Measurements from ENCODE around the gene NOM1.

The NOM1 gene

GRCh38 chr7:156986378-156986777, 36.9 kb downstream of the NOM1 start:
- TF ChIP-seq CTCF (IDR thresholded peaks at IDR 0.05; ENCODE audit: low read depth, low read length), result no peak
- no peak overlapping the region for H3K27ac ChIP-seq

GRCh38 chr7:156988343-156989185, 39.1 kb downstream of the NOM1 start:
- no peaks in the 10 kb centered on the region for H3K27me3 ChIP-seq (ENCODE audit: insufficient read depth, low read depth, severe bottlenecking)
- no peak overlapping the region for H3K27ac ChIP-seq
- DNase-seq, result no peak
- TF ChIP-seq CTCF (IDR thresholded peaks at IDR 0.05; ENCODE audit: low read depth, low read length), result no peak
- H3K9me3 ChIP-seq (ENCODE audit: severe bottlenecking), result no peaks in the 10 kb centered on the region
- H3K36me3 ChIP-seq, result no peaks in the 10 kb centered on the region
- no peak overlapping the region for H3K4me3 ChIP-seq (ENCODE audit: low read depth, low read length)

More at GRCh38 chr7:156986378-156986777, 36.9 kb downstream of the NOM1 start:
- Histone ChIP-seq H3K27me3 (ENCODE audit: insufficient read depth, low read depth, severe bottlenecking) (no peaks in the 10 kb centered on the region), H3K36me3 (no peaks in the 10 kb centered on the region), H3K9me3 (ENCODE audit: severe bottlenecking) (no peaks in the 10 kb centered on the region), H3K4me3 (ENCODE audit: low read depth, low read length) (no peak overlapping the region)
- DNase-seq, result no peak

- no peaks in the 10 kb centered on the region for H3K27me3 ChIP-seq (ENCODE audit: insufficient read depth, low read depth, severe bottlenecking)
- no peak for DNase-seq
These were observed 40.4 kb downstream of the NOM1 start for GRCh38 chr7:156989766-156990535.

GRCh38 chr7:156993021-156993924, 43.8 kb downstream of the NOM1 start:
- Histone ChIP-seq H3K36me3 (no peaks in the 10 kb centered on the region), H3K27ac (no peak overlapping the region), H3K27me3 (ENCODE audit: insufficient read depth, low read depth, severe bottlenecking) (no peaks in the 10 kb centered on the region)

More at GRCh38 chr7:156989766-156990535, 40.4 kb downstream of the NOM1 start:
- no peak for TF ChIP-seq CTCF (IDR thresholded peaks at IDR 0.05; ENCODE audit: low read depth, low read length)
- Histone ChIP-seq H3K9me3 (ENCODE audit: severe bottlenecking) (no peaks in the 10 kb centered on the region), H3K27ac (no peak overlapping the region), H3K4me3 (ENCODE audit: low read depth, low read length) (no peak overlapping the region), H3K36me3 (no peaks in the 10 kb centered on the region)

More at GRCh38 chr7:156993021-156993924, 43.8 kb downstream of the NOM1 start:
- no peak for DNase-seq
- no peaks in the 10 kb centered on the region for H3K9me3 ChIP-seq (ENCODE audit: severe bottlenecking)
- H3K4me3 ChIP-seq (ENCODE audit: low read depth, low read length), result no peak overlapping the region
- TF ChIP-seq CTCF (IDR thresholded peaks at IDR 0.05; ENCODE audit: low read depth, low read length), result no peak
